Hippocampal formation (tissue), 2 donors: ENCODE measurements around the gene LRRC70.
"Not testable (repeated sequence)": the region's sequence is repeated elsewhere in the genome, so short reads cannot be mapped to it uniquely, and the experiment has no call there.

Experiments
- DNase-seq, 2 donors: peaks; one replicate each; lab custom pipeline; 2025; lab: John Stamatoyannopoulos, UW

LRRC70 gene

DNA sequence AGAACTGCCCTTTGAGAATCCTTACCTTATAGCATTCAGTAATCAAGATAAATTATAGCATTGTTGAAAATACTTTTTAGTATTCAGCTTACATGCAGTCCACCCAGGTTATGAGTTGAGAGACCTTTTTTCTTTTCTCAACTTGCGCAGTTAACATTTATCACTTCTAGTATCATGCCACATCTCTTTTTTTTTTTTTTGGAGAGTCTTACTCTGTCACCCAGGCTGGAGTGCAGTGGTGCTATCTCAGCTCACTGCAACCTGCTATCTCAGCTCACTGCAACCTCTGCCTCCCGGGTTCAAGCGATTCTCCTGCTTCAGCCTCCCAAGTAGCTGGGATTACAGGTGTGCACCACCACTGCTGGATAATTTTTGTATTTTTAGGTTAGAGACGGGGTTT, 29.0 kb downstream of the LRRC70 start:
- DNase-seq, result no peak

DNA sequence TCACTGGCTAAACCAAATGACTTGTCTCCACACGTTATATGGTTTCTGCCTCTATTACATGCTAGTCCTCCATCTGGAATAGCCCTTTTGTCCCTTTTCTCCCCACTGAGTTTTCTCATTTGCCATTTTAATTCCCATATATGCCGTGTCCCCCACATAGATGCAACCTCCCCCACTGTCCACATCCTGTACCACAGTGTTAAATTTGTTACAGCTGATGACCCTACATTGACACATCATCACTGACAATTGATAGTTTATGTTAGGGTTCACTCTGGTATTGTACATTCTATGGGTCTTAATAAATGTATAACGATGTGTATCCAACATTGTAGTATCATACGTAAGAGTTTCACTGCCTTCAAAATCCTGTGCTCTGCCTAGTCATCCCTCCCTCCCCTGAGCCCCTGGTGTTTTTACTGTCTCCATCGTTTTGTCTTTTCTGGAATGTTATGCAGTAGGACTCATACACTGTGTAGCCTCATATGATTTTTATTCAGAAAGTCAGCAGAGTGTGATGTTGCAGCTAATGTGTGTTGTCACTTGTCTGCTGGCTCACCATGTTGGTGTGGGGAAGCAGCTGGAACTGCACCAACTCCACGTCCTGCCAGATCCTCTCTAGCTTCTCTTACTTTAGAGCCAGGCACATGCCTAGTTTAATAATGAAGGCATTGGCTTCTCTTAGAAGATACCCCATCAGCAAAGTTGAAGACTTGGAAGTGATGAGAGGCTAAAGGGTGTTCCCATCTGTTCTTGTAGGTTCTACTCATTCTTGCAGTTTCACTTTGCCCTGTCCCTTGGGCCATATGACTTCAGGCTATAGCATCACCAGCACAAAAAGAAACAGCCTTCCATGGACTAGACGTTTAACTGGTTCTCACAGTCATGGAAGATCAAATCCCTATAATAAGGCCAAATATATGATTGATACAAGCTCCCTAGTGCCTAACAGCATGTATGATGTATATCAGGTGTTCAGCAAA, 30.2 kb downstream of the LRRC70 start:
- no peak for DNase-seq

DNA sequence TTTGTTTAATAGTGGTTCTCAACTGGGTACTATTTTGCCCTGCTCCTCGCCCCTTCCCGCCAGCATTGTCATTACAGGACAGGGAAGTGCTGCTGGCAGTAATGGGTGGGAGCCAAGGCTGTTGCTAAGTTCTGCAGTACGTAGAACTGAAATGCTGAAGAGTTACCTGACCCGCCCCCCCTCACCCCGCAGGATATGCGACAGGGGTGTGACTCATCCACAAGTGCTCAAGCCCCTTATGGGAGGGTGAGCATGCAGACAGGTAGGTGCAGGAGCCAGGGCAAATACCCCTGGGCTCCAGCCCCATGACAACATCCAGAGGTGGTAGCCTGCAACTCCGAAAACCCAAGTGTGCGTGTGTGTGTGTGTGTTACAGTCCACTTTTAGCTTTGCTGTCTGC, 35.7 kb downstream of the LRRC70 start:
- no peak for DNase-seq

DNA sequence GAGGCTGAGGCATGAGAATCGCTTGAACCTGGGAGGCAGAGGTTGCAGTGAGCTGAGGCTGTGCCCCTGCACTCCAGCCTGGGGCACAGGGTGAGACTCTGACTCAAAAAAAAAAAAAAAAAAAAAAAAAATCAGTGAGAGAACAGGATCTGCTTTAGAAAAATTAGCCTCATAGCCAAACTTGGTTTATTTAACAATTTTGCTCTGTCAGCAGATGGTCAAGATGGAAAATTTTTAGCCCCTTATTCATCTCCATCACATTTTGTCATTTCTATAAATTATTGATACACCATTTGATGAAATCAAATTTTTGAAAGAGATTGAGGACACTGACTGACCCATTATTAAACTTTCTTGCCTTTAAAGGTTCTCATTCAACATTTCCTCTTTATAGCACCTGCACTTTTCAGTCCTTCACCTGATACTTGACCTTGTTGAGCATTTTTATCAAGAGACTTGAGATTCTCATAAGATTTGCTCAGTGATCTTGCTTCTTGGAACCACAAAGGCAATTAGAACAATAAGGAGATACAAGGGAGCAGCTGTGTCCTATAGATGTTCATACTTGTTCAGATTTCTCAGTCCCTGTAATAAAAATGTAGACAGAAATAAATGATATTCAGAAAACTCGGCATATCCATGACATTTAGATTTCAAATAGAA, 38.1 kb downstream of the LRRC70 start:
- no peak for DNase-seq

DNA sequence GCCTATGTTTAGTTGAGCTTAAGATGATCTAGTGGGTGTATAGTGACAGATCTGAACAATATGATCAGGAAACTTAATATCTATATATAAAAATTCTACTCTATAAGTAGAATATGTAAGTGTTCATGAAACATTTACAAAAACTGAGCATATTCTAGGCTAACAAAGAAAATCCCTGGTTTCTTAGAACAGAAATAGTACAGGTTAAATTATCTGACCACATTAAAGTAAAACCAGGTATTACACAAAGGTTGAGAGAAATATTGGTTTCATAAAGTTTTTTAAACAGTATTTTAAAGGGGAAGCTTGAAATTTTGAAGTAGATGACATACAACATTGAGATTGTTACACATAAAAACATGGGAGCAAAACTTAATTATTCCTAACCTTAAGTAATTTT, 39.3 kb downstream of the LRRC70 start:
- no peak for DNase-seq

DNA sequence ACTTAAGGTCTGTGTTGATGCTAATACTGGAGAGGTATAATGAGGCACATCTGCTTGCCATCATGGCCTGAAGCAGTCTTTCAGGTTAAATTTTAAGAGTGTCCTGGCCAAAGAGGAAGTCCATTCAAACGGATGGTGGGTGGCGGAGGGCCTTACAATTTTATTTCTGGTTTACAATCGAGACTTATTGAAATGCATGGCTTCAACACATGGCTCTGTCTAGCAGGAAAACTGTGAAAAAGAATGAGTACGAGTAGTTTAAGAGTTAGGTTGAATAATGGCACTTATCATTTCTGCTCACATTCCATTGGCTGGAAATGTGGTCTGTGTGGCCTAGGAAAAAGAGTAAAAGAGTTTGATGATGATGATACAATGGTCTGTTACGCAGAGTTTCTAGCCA, 42.1 kb downstream of the LRRC70 start:
- DNase-seq, result no peak

DNA sequence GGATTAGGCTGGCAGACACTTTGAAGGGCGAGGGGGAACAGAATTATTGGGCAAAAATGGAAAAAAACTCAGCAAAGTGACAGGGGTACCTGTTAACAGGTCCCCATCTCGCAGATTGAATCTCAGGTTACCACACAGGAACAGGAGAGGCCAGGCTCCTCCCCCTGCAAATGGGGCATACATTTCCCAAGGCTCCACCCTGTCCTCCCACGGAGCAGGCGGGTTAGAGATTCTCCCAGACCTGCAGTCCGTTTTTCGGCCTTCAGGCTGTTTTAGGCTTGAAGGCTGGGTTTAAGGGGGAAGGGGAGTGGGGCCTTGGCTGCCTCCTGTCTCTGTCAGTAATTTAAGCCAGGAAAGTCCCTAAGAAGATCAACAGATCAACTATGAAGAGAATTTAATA, 42.7 kb downstream of the LRRC70 start:
- no peak for DNase-seq

DNA sequence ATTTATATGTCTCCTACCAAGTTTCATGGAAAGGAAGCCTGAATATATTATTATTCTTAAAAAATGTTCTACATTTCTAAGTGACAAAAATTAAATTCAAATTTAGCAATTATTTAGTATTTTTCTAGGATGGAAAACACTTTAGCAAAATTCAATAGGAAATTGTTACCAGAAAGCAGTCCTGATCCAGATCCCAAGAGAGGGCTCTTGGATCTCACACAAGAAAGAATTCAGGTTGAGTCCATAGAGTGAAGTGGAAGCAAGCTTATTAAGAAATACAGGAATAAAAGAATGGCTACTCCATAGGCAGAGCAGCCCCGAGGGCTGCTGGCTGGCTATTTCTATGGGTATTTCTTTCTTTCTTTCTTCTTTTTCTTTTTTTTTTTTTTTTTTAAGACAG, 44.7 kb downstream of the LRRC70 start:
- no peak for DNase-seq

DNA sequence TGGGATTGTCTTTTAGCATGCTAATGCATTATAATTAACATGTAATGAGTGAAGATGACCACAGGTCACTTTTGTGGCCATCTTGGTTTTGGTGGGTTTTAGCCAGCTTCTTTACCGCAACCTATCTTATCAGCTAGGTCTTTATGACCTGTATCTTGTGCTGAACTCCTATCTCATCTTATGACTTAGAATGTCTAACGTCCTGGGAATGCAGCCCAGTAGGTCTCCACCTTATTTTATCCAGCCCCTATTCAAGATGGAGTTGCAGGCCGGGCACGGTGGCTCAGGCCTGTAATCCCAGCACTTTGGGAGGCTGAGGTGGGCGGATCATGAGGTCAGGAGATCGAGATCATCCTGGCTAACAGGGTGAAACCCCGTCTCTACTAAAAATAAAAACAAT, 45.8 kb downstream of the LRRC70 start:
- DNase-seq, result not testable (repeated sequence)

DNA sequence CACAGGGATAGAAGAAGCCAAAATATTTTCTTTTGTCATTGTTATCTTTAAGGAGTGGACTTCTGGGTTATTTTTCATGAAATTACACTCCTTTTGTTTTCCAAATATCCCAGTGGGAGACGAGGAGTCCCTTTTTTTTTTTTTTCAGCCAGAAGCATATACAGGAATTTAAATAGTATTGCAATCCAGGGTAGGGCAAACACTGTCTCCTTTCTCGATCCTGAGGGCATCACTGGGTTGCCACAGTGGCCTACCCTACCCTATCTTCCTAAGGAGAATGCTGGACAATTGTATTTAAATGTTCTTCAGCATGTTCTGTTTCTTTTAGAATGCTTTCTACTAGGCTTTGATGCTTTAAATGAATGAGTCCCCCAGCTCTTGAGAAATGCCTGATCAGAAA, 47.9 kb downstream of the LRRC70 start:
- no peak for DNase-seq

DNA sequence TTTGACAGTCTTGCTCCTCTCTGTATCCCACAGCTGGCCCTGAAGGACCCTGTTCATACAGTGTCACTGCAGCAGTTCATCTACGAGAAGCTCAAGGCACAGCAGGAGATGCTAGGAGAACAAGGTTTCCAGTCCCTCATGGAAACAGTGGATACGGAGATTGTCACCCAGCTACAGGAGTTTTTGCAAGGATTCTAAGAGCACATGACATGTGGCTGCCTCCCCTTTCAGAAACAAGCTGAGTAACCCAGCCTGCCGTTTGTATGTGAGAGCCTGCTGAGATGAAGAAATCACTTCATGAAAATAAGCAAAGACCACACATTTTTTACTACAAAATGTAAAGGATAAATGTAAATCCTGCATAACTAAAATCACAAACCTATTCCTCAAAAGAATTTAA, 48.5 kb downstream of the LRRC70 start:
- DNase-seq, result no peak

DNA sequence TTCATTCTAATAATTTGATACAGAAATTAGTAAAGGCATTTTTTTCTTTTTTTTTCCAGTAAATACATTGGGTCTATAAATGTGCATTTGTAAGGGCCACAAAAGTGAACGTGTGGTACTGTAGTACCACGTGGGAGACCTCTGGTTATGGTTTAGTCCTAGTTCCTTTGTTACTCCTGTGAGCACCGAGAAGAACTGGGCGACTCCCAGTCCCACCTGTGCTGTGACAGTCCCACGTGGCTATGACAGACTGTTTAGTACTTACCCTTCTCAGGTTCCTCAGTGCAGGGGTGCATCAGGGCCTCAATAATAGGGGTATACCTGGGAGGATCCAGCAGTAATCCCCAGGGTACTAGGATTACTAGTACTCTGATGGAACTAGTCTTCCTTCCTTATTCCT, 49.3 kb downstream of the LRRC70 start:
- DNase-seq, result no peak
